Heart right ventricle (tissue), 16 donors: ENCODE measurements around the gene TAF1B. TPM values are rescaled to one million over a fixed set of nuclear protein-coding genes. Genes with fewer than 3 reads are reported as not detected.
A peak's percentile ranks its signal among the peaks of the same experiment; 100 is the strongest.

Experiments used
- ATAC-seq, 8 donors: fragments of 200-7000 bp; cut with Tn5 transposase; one replicate each; pipeline ENCODE4 v1.9.1; 2020; ENCODE audit warnings: mild to moderate bottlenecking in 8 of 8, moderate library complexity in 8 of 8, moderate number of reproducible peaks in 1 of 8
- DNase-seq, 2 donors: peaks; one replicate each; pipeline ENCODE4 v3.0.0-alpha.2; 2020
- H3K27ac ChIP-seq, 10 donors: fragments of 200-600 bp; sonication (generic) in 2 of 10; one replicate each; pipeline versions ENCODE4 v1.5.0 to v1.8.0; 2020 to 2022; ENCODE audit warnings: mild to moderate bottlenecking in 3 of 10
- H3K27me3 ChIP-seq, 7 donors: fragments of 200-600 bp; one replicate each; pipeline ENCODE4 v1.8.0; 2021 to 2022; ENCODE audit warnings: mild to moderate bottlenecking in 2 of 7
- H3K36me3 ChIP-seq, 9 donors: fragments of 200-600 bp; sonication (generic) in 1 of 9; one replicate each; pipeline versions ENCODE4 v1.5.0 to v1.8.0; 2020 to 2022; ENCODE audit warnings: mild to moderate bottlenecking in 2 of 9
- H3K4me1 ChIP-seq, 9 donors: fragments of 200-600 bp; sonication (generic) in 1 of 9; one replicate each; pipeline versions ENCODE4 v1.5.0 to v1.8.0; 2020 to 2022; ENCODE audit warnings: mild to moderate bottlenecking in 4 of 9
- H3K4me3 ChIP-seq, 10 donors: fragments of 200-600 bp; sonication (generic) in 2 of 10; one replicate each; pipeline versions ENCODE4 v1.5.0 to v1.8.0; 2020 to 2022; ENCODE audit warnings: mild to moderate bottlenecking in 7 of 10, moderate library complexity in 2 of 10
- H3K9me3 ChIP-seq, 11 donors: fragments of 200-600 bp in 10 of 11; sonication (generic) in 2 of 11; one replicate each; pipeline versions ENCODE4 v1.5.0 to v1.8.0; 2013 to 2022; ENCODE audit warnings: mild to moderate bottlenecking in 2 of 11, control low read depth in 1 of 11, moderate library complexity in 1 of 11
- whole genome bisulfite sequencing, 2 donors: extraction: QIAGEN DNeasy Blood & Tissue Kit; methylation state at CpG; one replicate each; pipeline ENCODE4 v1.1.7; 2013; ENCODE audit warnings: inconsistent platforms in 1 of 2; 5-methylcytosine and 5-hydroxymethylcytosine counted together
- intact Hi-C, 10 donors: fragments of 100-400 bp; cut with DNase I; formaldehyde crosslinking; loops; one replicate each; pipeline versions ENCODE4 v1.11.1 to v1.14.2; 2022
- polyA plus RNA-seq, 2 donors: library from polyadenylated mRNA; stranded (reverse); fragments of 200-250 nt; gene quantifications; one replicate each; pipeline ENCODE4 v1.2.3, GENCODE V29; 2013
- total RNA-seq, 10 donors: library from RNA; stranded (reverse); fragmentation: NEBNext Ultra II Directional in 3 of 10; extraction: Animal tissue kit (Norgen Biotek cat#: 25700) in 3 of 10; gene quantifications; one replicate each; pipeline versions ENCODE4 v1.2.1 to v1.2.4, GENCODE V29; 2021 to 2023
- TF ChIP-seq, protein P1 (sequence below), 9 donors: fragments of 200-600 bp; sonication (generic) in 2 of 9; IDR thresholded peaks; one replicate each; pipeline versions ENCODE4 v1.5.0 to v1.8.0; 2021 to 2022; ENCODE audit warnings: antibody characterized with exemption in 9 of 9, mild to moderate bottlenecking in 5 of 9, moderate library complexity in 1 of 9
- donor health status: Arrhythmogenic right ventricular cardiomyopathy.
- donor health status: ischemic (EF 13 %, LVEDD 7.1; RV severe dilation, severe dysfunction).
- donor health status: healthy with polysubstance abuse.
- donor health status: DM: no; HTN: yes; CAD: no.
- donor health status: DM: no; HTN: no; CAD: no.
- donor health status: ischemic (EF 25% LVEDD 6.9; RV normal size, moderate dysfunction).
- donor health status: ischemic (EF 25% LVEDD 5.7; RV mildly dilated, moderate dysfunction).
- donor health status: healthy.
- donor health status: DM: yes; HTN: yes; CAD: no.
- donor health status: Ischemic cardiomyopathy.
- donor health status: ischemic (EF 35%, LVEDD 5.7; RV mildly dilated, moderate dysfunction).
- donor health status: nonischemic (EF 11% LVEDD 7.7; RV severe dilation, severe dysfunction).
- donor health status: DM: yes; HTN: yes; CAD: no.
- donor health status: PGD.
- donor health status: ischemic (EF 29% LVEDD 5.4; RV normal size, mild dysfunction).
- donor health status: nonischemic (EF 23%, LVEDD 6.1; RV moderate dilation, normal function).

TAF1B gene
- total and polyA plus RNA-seq, 12 donors: 1.8 to 7.9 (median 4.5) TPM

DNA sequence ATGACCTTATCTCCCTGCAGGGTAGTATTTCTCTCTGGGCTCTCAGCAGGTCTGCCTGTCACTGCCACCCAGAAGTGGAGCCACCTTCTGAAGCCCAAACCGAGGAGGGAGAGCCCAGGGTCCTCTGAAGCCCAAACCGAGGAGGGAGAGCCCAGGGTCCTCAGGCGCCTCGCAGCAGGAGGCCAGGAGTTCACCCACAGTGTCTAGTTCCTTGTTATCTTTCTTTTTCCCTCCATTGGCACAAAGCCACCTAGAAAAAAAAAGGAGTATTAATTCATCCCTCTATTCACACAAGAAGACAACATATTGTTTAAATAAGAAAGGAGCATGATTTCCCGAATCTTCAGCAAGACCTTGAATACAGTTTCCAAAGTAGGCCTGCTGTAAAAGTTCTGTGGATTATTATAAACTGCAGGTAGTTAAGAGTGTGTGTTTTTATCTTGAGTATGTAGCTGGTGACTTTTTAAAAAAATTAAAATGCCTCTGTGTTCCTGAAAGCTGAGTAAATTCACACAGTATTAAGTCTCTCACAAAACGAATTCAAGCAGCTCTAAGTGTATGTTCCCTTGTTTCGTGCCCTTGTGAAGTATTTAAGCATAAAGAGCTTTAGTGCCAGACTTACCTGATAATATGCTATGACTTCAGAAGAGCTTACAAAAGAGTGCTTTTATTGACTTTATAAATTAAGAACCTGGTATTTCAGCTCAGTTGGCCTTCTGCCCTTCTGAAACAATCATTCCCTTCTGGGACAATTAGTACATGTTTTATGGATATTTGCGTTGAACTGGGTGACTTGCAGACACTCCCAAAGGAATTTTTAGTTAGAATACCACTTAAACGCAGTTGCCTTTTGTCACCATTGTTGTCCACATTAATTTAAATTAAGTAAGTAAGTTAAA is 96.6 kb downstream of the TAF1B start:
- DNase-seq (no peak), ATAC-seq (no peak)
- no peak overlapping the region for H3K27ac ChIP-seq
- intact Hi-C loops: no loop called here
- WGBS, 2 donors: 64 to 68% methylated on average over 9 of the region's 9 CpGs
- TF ChIP-seq, protein P1, sequence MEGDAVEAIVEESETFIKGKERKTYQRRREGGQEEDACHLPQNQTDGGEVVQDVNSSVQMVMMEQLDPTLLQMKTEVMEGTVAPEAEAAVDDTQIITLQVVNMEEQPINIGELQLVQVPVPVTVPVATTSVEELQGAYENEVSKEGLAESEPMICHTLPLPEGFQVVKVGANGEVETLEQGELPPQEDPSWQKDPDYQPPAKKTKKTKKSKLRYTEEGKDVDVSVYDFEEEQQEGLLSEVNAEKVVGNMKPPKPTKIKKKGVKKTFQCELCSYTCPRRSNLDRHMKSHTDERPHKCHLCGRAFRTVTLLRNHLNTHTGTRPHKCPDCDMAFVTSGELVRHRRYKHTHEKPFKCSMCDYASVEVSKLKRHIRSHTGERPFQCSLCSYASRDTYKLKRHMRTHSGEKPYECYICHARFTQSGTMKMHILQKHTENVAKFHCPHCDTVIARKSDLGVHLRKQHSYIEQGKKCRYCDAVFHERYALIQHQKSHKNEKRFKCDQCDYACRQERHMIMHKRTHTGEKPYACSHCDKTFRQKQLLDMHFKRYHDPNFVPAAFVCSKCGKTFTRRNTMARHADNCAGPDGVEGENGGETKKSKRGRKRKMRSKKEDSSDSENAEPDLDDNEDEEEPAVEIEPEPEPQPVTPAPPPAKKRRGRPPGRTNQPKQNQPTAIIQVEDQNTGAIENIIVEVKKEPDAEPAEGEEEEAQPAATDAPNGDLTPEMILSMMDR (IDR thresholded peaks at IDR 0.05): no peak
- peaks cover 0 to 6% (median 0%) of the 10 kb centered on the region in 9 donors for H3K36me3 ChIP-seq
- no peak overlapping the region for H3K4me3 ChIP-seq
- H3K27me3 ChIP-seq: peaks cover 0 to 13% (median 0%) of the 10 kb centered on the region in 7 donors
- no peaks in the 10 kb centered on the region for H3K9me3 ChIP-seq
- no peaks in the 10 kb centered on the region for H3K4me1 ChIP-seq

GRCh38 chr2:9941196-9941995 is 98.1 kb downstream of the TAF1B start:
- H3K36me3 ChIP-seq: no peaks in the 10 kb centered on the region
- 76 to 80% methylated on average over 13 of the region's 13 CpGs for WGBS, 2 donors
- H3K4me3 ChIP-seq: no peak overlapping the region
- TF ChIP-seq, protein P1 (IDR thresholded peaks at IDR 0.05): no peak
- peaks cover 0 to 29% (median 5%) of the 10 kb centered on the region in 7 donors for H3K27me3 ChIP-seq
- no peak for ATAC-seq
- no peaks in the 10 kb centered on the region for H3K4me1 ChIP-seq
- H3K9me3 ChIP-seq: no peaks in the 10 kb centered on the region
- intact Hi-C loops: no loop called here
- DNase-seq: no peak
- H3K27ac ChIP-seq: no peak overlapping the region

- TF ChIP-seq, protein P1 (IDR thresholded peaks at IDR 0.05): no peak
- no peak overlapping the region for H3K4me3 ChIP-seq
- peaks cover 0 to 29% (median 11%) of the 10 kb centered on the region in 7 donors for H3K27me3 ChIP-seq
- intact Hi-C loops: no loop called here
- H3K27ac ChIP-seq: no peak overlapping the region
- 68 to 76% methylated on average over 6 of the region's 6 CpGs for whole genome bisulfite sequencing, 2 donors
- H3K9me3 ChIP-seq: no peaks in the 10 kb centered on the region
- H3K4me1 ChIP-seq: no peaks in the 10 kb centered on the region
- no peaks in the 10 kb centered on the region for H3K36me3 ChIP-seq
- ATAC-seq (peak in 1 of 8 donors; percentile 13), DNase-seq (no peak)
These were observed 98.7 kb downstream of the TAF1B start for GRCh38 chr2:9941996-9942390.

- no peak for DNase-seq
- Histone ChIP-seq H3K27me3 (peaks cover 0 to 29% (median 12%) of the 10 kb centered on the region in 7 donors), H3K9me3 (no peaks in the 10 kb centered on the region), H3K27ac (no peak overlapping the region), H3K4me3 (no peak overlapping the region), H3K36me3 (no peaks in the 10 kb centered on the region), H3K4me1 (no peaks in the 10 kb centered on the region)
- TF ChIP-seq, protein P1 (IDR thresholded peaks at IDR 0.05): no peak
- ATAC-seq: no peak
- intact Hi-C loops: no loop called here
- 60 to 71% methylated on average over 3 of the region's 3 CpGs for WGBS, 2 donors
These were observed 101.1 kb downstream of the TAF1B start for GRCh38 chr2:9944330-9944758.
